Coronary artery (tissue), 2 donors: ENCODE measurements around the gene BACH2.

ENCODE experiments used
- DNase-seq: peaks from one replicate; pipeline ENCODE4 v3.0.0-alpha.2; 2017; ENCODE audit warnings: low spot score
- H3K27ac ChIP-seq, 2 donors: fragments of 200-600 bp; sonication (generic); one replicate each; pipeline ENCODE4 v1.5.1; 2016 to 2019
- H3K4me3 ChIP-seq: fragments of 200-600 bp; sonication (generic); 2 replicates; pipeline ENCODE4 v1.5.1; 2016; ENCODE audit warnings: mild to moderate bottlenecking, moderate library complexity
- CTCF ChIP-seq: fragments of 200-600 bp; sonication (generic); IDR thresholded peaks from one replicate; pipeline ENCODE4 v1.5.1; 2019; ENCODE audit warnings: antibody characterized with exemption

BACH2 gene

GRCh38 chr6:89941031-89941762, 355.4 kb downstream of the BACH2 start:
- no peak overlapping the region for H3K27ac ChIP-seq
- no peak for DNase-seq
- no peak for TF ChIP-seq CTCF

GRCh38 chr6:89940225-89941027, 356.2 kb downstream of the BACH2 start:
- H3K27ac ChIP-seq: no peak overlapping the region
- peak; percentile 33 for TF ChIP-seq CTCF
- H3K4me3 ChIP-seq: no peak overlapping the region
- DNase-seq: no peak

More at GRCh38 chr6:89941031-89941762, 355.4 kb downstream of the BACH2 start:
- no peak overlapping the region for H3K4me3 ChIP-seq

GRCh38 chr6:89939144-89939543, 357.5 kb downstream of the BACH2 start:
- Histone ChIP-seq H3K27ac (no peak overlapping the region), H3K4me3 (no peak overlapping the region)
- TF ChIP-seq CTCF: no peak
- DNase-seq: no peak

- DNase-seq: peak; percentile 4
- Histone ChIP-seq H3K27ac (no peak overlapping the region), H3K4me3 (no peak overlapping the region)
- TF ChIP-seq CTCF: no peak
Observed at GRCh38 chr6:89938014-89938413, 358.6 kb downstream of the BACH2 start.

DNA sequence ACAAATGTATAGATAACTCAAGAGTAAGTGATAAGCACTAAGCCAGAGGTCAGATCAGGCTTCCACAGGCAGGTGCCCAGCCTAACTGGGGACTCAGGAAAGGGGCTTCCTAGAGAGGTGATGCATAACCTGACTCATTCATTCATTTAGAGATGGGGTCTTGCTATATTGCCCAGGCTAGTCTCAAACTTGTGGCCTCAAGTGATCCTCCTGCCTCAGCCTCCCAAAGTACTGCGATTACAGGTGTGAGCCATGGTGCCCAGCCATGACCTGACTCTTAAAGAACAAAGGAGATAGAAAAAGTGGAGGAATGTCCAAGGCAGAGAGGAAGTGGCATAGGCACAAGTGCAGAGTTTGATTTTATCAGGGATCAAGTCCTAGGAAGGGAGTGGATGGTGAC, 360.5 kb downstream of the BACH2 start:
- no peak overlapping the region for H3K4me3 ChIP-seq
- DNase-seq: no peak
- H3K27ac ChIP-seq: no peak overlapping the region
- TF ChIP-seq CTCF: no peak

GRCh38 chr6:89934685-89935366, 361.8 kb downstream of the BACH2 start:
- no peak for TF ChIP-seq CTCF
- DNase-seq: peak; percentile 14
- Histone ChIP-seq H3K4me3 (no peak overlapping the region), H3K27ac (no peak overlapping the region)
